ENCODE measurements around the gene PRR12. TPM values are rescaled to one million over a fixed set of nuclear protein-coding genes. Genes with fewer than 3 reads are reported as not detected.

Gene PRR12
- total RNA-seq, 4 donors from 2014 or later, result 4.6 to 15.4 (median 6.2) TPM

- TF ChIP-seq, protein P1, sequence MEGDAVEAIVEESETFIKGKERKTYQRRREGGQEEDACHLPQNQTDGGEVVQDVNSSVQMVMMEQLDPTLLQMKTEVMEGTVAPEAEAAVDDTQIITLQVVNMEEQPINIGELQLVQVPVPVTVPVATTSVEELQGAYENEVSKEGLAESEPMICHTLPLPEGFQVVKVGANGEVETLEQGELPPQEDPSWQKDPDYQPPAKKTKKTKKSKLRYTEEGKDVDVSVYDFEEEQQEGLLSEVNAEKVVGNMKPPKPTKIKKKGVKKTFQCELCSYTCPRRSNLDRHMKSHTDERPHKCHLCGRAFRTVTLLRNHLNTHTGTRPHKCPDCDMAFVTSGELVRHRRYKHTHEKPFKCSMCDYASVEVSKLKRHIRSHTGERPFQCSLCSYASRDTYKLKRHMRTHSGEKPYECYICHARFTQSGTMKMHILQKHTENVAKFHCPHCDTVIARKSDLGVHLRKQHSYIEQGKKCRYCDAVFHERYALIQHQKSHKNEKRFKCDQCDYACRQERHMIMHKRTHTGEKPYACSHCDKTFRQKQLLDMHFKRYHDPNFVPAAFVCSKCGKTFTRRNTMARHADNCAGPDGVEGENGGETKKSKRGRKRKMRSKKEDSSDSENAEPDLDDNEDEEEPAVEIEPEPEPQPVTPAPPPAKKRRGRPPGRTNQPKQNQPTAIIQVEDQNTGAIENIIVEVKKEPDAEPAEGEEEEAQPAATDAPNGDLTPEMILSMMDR (IDR thresholded peaks at IDR 0.05; ENCODE audit: low read depth), result no peak
Observed at GRCh38 chr19:49660338-49660961, 69.5 kb downstream of the PRR12 start.

- TF ChIP-seq, protein P1 (IDR thresholded peaks at IDR 0.05; ENCODE audit: low read depth), result no peak
Observed at GRCh38 chr19:49662011-49662410, 71.0 kb downstream of the PRR12 start.

DNA sequence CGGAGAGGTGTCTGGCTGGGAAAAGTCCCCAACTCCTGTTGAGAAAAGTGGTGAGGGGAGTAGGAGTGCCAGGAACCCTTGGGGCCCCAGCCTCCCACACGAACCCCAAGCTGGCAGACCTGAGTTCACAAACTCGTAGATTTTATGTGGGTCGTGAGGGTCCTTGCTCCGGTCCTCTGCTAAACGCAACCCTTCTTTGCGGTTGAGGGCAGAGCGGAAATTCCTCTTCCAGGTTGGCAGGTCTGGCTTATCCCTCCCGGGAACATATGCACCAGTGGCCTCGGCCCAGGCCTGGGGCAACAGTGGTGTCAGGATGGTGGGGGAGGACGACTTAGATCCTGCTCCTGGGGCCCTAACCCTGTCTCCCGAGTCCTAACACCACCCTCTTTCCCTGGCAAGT, 72.2 kb downstream of the PRR12 start:
- TF ChIP-seq, protein P1 (IDR thresholded peaks at IDR 0.05; ENCODE audit: low read depth), result no peak

- TF ChIP-seq, protein P1 (IDR thresholded peaks at IDR 0.05; ENCODE audit: low read depth), result no peak
Observed at GRCh38 chr19:49664171-49665035, 73.4 kb downstream of the PRR12 start.

- TF ChIP-seq, protein P1 (IDR thresholded peaks at IDR 0.05; ENCODE audit: low read depth), result no peak
Observed at GRCh38 chr19:49665036-49665350, 74.0 kb downstream of the PRR12 start.

- TF ChIP-seq, protein P1 (IDR thresholded peaks at IDR 0.05; ENCODE audit: low read depth), result no peak
Observed at GRCh38 chr19:49665351-49666119, 74.6 kb downstream of the PRR12 start, which contains the start of the genes BCL2L12 and IRF3. TSS of gene BCL2L12 (plus strand) at chr19:49665933. CDS start at chr19:49666693, 760 bp downstream. TSS of gene IRF3 (minus strand) at chr19:49665857. CDS start at chr19:49664838, 1,019 bp downstream.

DNA sequence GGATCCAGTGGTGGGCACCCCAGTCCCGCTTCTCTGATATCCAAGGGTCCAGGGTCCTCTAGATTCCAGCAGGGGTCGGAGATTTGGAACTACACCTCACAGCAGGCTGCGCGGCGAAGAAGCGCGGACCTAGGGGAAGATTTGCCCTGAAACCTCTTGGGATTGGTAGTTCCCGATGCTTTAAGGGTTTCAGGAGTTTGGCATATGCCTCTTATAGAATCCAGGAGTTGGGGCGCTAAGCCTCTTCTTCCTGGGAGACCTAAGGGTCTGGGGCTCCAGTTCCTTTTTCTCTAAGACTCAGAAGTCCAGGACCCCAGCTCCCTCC, 75.1 kb downstream of the PRR12 start:
- TF ChIP-seq, protein P1 (IDR thresholded peaks at IDR 0.05; ENCODE audit: low read depth), result no peak

All from subcutaneous adipose tissue (tissue), 4 donors.